Measurements from ENCODE around the gene PAM16. TPM values are rescaled to one million over a fixed set of nuclear protein-coding genes. Genes with fewer than 3 reads are reported as not detected.

PAM16 gene
- total and polyA plus RNA-seq, 2 experiments from 2014 or later, result 33.0 to 78.9 TPM

GRCh38 chr16:4328046-4328781 is 22.9 kb downstream of the PAM16 start:
- H3K4me3 ChIP-seq, result peak overlapping the region; percentile 72
- H3K4me2 ChIP-seq (ENCODE audit: unreplicated experiment), result peak overlapping the region; percentile 69
- peaks cover 7% of the 10 kb centered on the region for H3F3A ChIP-seq (ENCODE audit: insufficient read depth)
- DNase-seq, result peak; percentile 92
- peaks cover 83% of the 10 kb centered on the region for H3K79me2 ChIP-seq (ENCODE audit: insufficient read depth)
- no peaks in the 10 kb centered on the region for H3K27me3 ChIP-seq (replicated peaks; ENCODE audit: insufficient read depth)
- WGBS, 2 experiments (ENCODE audit: low coverage in 1 of 2, low lambda C conversion rate in 2 of 2, missing lambda C conversion rate in 2 of 2), result 7 to 14% methylated on average over 21 to 25 of the region's 30 CpGs
- no peaks in the 10 kb centered on the region for H3K9me2 ChIP-seq (ENCODE audit: insufficient read depth)
- H3K9me3 ChIP-seq (ENCODE audit: low read depth), result no peaks in the 10 kb centered on the region
- no peaks in the 10 kb centered on the region for H3K36me3 ChIP-seq (ENCODE audit: low read depth)
- no peak for TF ChIP-seq EZH2phosphoT487 (IDR thresholded peaks at IDR 0.05; ENCODE audit: insufficient read depth, low read depth)
- no peak for TF ChIP-seq EZH2 (IDR thresholded peaks at IDR 0.05; ENCODE audit: insufficient read depth, poor library complexity, severe bottlenecking)
- H2AFZ ChIP-seq, result peak overlapping the region; percentile 70
- H3K4me1 ChIP-seq (ENCODE audit: insufficient read depth), result peaks cover 8% of the 10 kb centered on the region; the same call in 1 of the 2 replicates
- peak overlapping the region; percentile 27; the same call in 1 of the 2 replicates for H3K27ac ChIP-seq
- in situ Hi-C loops (cut with MboI), result loop anchor here (10.0 kb wide), 1 partner anchor 123 kb away; no protein-coding TSS in a partner anchor
- peak overlapping the region; percentile 79 for H3K9ac ChIP-seq
- H4K20me1 ChIP-seq (ENCODE audit: insufficient read depth), result no peaks in the 10 kb centered on the region; the same call in 1 of the 2 replicates

GRCh38 chr16:4327386-4328045 is 23.6 kb downstream of the PAM16 start:
- DNase-seq, result peak; percentile 35
- Histone ChIP-seq H4K20me1 (ENCODE audit: insufficient read depth) (no peaks in the 10 kb centered on the region; the same call in 1 of the 2 replicates), H3K9me3 (ENCODE audit: low read depth) (no peaks in the 10 kb centered on the region), H3K4me2 (ENCODE audit: unreplicated experiment) (peak overlapping the region; percentile 69), H3K4me3 (peak overlapping the region; percentile 72), H3K36me3 (ENCODE audit: low read depth) (no peaks in the 10 kb centered on the region), H3K4me1 (ENCODE audit: insufficient read depth) (peaks cover 8% of the 10 kb centered on the region; the same call in 1 of the 2 replicates), H3K9me2 (ENCODE audit: insufficient read depth) (no peaks in the 10 kb centered on the region), H3K27me3 (replicated peaks; ENCODE audit: insufficient read depth) (no peaks in the 10 kb centered on the region), H3K9ac (peak overlapping the region; percentile 79), H2AFZ (peak overlapping the region; percentile 70), H3K79me2 (ENCODE audit: insufficient read depth) (peaks cover 84% of the 10 kb centered on the region), H3F3A (ENCODE audit: insufficient read depth) (peaks cover 7% of the 10 kb centered on the region), H3K27ac (no peak overlapping the region)
- in situ Hi-C loops (cut with MboI), result loop anchor here (10.0 kb wide), 1 partner anchor 123 kb away; no protein-coding TSS in a partner anchor
- 5 to 9% methylated on average over 16 to 42 of the region's 57 CpGs for WGBS, 2 experiments (ENCODE audit: low coverage in 1 of 2, low lambda C conversion rate in 2 of 2, missing lambda C conversion rate in 2 of 2)
- TF ChIP-seq EZH2phosphoT487 (IDR thresholded peaks at IDR 0.05; ENCODE audit: insufficient read depth, low read depth), result no peak
- no peak for TF ChIP-seq EZH2 (IDR thresholded peaks at IDR 0.05; ENCODE audit: insufficient read depth, poor library complexity, severe bottlenecking)

DNA sequence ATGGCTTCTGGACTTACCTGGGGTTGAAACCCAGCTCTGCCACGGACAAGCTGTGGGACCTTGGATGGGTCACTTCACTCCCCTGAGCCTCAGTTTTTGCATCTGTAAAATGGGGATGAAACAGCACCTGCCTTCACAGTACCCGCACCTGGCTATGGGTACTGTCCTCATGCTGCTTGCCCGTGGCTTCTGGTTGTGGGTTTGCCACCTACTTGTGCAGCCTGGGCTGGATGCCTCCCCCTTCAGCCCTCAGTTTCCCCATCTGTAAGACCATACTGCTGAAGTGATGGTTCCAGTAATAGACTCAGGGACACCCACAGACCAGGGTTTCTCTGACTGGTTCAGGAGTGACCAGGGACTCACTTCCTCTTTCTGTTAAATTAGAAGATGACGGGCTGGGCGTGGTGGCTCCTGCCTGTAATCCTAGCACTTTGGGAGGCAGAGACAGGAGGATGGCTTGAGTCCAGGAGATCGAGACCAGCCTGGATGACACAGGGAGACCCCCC is 25.8 kb downstream of the PAM16 start:
- Histone ChIP-seq H2AFZ (no peak overlapping the region), H3K4me1 (ENCODE audit: insufficient read depth) (peaks cover 8% of the 10 kb centered on the region; the same call in 1 of the 2 replicates), H3K27ac (no peak overlapping the region), H3K4me2 (ENCODE audit: unreplicated experiment) (no peak overlapping the region), H3K4me3 (no peak overlapping the region), H3K9ac (no peak overlapping the region), H3K79me2 (ENCODE audit: insufficient read depth) (peaks cover 96% of the 10 kb centered on the region), H3K36me3 (ENCODE audit: low read depth) (no peaks in the 10 kb centered on the region), H3K9me2 (ENCODE audit: insufficient read depth) (no peaks in the 10 kb centered on the region), H3F3A (ENCODE audit: insufficient read depth) (peaks cover 7% of the 10 kb centered on the region), H3K27me3 (replicated peaks; ENCODE audit: insufficient read depth) (no peaks in the 10 kb centered on the region), H3K9me3 (ENCODE audit: low read depth) (no peaks in the 10 kb centered on the region), H4K20me1 (ENCODE audit: insufficient read depth) (no peaks in the 10 kb centered on the region; the same call in 1 of the 2 replicates)
- TF ChIP-seq EZH2phosphoT487 (IDR thresholded peaks at IDR 0.05; ENCODE audit: insufficient read depth, low read depth) (no peak), EZH2 (IDR thresholded peaks at IDR 0.05; ENCODE audit: insufficient read depth, poor library complexity, severe bottlenecking) (no peak)
- 82 to 87% methylated on average over 6 of the region's 6 CpGs for WGBS, 2 experiments (ENCODE audit: low coverage in 1 of 2, low lambda C conversion rate in 2 of 2, missing lambda C conversion rate in 2 of 2)
- DNase-seq, result no peak
- in situ Hi-C loops (cut with MboI), result loop anchor here (10.0 kb wide), 1 partner anchor 121 kb away; no protein-coding TSS in a partner anchor

Measured in GM23248 (cell line).